Sigmoid colon (tissue), 4 donors: ENCODE results near the gene FBXO44.

ENCODE experiments used
- EP300 ChIP-seq, 4 donors: sonication (generic); formaldehyde crosslinking; IDR thresholded peaks; one replicate each; pipeline ENCODE4 v1.6.1; 2017; ENCODE audit warnings: antibody characterized with exemption in 4 of 4
- TF ChIP-seq, protein P1 (sequence below), 4 experiments: fragments of 450-650 bp in 3 of 4; fragments of 200-600 bp in 1 of 4; IDR thresholded peaks; one replicate each; pipeline ENCODE4 v1.5.1; 2016 to 2019; ENCODE audit warnings: antibody characterized with exemption in 4 of 4, mild to moderate bottlenecking in 3 of 4, moderate library complexity in 2 of 4

GRCh38 chr1:11697893-11698210 is 43.2 kb downstream of the FBXO44 start:
- TF ChIP-seq, protein P1, sequence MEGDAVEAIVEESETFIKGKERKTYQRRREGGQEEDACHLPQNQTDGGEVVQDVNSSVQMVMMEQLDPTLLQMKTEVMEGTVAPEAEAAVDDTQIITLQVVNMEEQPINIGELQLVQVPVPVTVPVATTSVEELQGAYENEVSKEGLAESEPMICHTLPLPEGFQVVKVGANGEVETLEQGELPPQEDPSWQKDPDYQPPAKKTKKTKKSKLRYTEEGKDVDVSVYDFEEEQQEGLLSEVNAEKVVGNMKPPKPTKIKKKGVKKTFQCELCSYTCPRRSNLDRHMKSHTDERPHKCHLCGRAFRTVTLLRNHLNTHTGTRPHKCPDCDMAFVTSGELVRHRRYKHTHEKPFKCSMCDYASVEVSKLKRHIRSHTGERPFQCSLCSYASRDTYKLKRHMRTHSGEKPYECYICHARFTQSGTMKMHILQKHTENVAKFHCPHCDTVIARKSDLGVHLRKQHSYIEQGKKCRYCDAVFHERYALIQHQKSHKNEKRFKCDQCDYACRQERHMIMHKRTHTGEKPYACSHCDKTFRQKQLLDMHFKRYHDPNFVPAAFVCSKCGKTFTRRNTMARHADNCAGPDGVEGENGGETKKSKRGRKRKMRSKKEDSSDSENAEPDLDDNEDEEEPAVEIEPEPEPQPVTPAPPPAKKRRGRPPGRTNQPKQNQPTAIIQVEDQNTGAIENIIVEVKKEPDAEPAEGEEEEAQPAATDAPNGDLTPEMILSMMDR (IDR thresholded peaks at IDR 0.05), result no peak
- no peak for TF ChIP-seq EP300 (IDR thresholded peaks at IDR 0.05)
